CD4-positive, alpha-beta memory T cell (primary cell): Measurements from ENCODE around the gene CLCN1. TPM values are rescaled to one million over a fixed set of nuclear protein-coding genes. Genes with fewer than 3 reads are reported as not detected.

Experiments used
- CTCF ChIA-PET: fragments of 350-600 bp; sonication (Branson Sonifier 250); formaldehyde crosslinking; loops from one replicate; lab custom pipeline; 2021; ENCODE audit warnings: inconsistent platforms; ENCODE audit not compliant: partially characterized antibody; lab: Charles Lee
- POLR2A ChIA-PET: fragments of 350-600 bp; sonication (Branson Sonifier 250); formaldehyde crosslinking; loops from one replicate; lab custom pipeline; 2021; ENCODE audit not compliant: partially characterized antibody; lab: Charles Lee
- DNase-seq, 5 donors: peaks; one replicate each; pipeline versions ENCODE4 v3.0.0 to v3.0.0-alpha.2; 2020 to 2022; ENCODE audit warnings: mixed read lengths in 1 of 5
- H3K27ac ChIP-seq: one replicate; pipeline ENCODE4 v1.7.0; 2013; ENCODE audit warnings: low read depth, low read length
- H3K27me3 ChIP-seq: 2 replicates; pipeline ENCODE4 v1.7.0; 2013; ENCODE audit warnings: mild to moderate bottlenecking, low read length, moderate library complexity; ENCODE audit not compliant: insufficient read depth
- H3K36me3 ChIP-seq: 2 replicates; pipeline ENCODE4 v1.7.0; 2013; ENCODE audit warnings: mild to moderate bottlenecking, low read length, moderate library complexity; ENCODE audit not compliant: insufficient read depth
- H3K4me1 ChIP-seq: 2 replicates; pipeline ENCODE4 v1.7.0; 2013; ENCODE audit warnings: mild to moderate bottlenecking, low read length, moderate library complexity; ENCODE audit not compliant: insufficient read depth
- H3K4me3 ChIP-seq, 2 donors: one replicate each; pipeline ENCODE4 v1.7.0; 2013; ENCODE audit warnings: low read length in 2 of 2, mild to moderate bottlenecking in 1 of 2
- H3K9me3 ChIP-seq, 2 donors: one replicate each; pipeline ENCODE4 v1.7.0; 2013; ENCODE audit warnings: low read length in 2 of 2, control low read depth in 1 of 2; ENCODE audit not compliant: control insufficient read depth in 1 of 2
- H3K27ac Mint-ChIP-seq, 7 donors: one replicate each; pipeline ENCODE4 v1.8.0; 2020 to 2021; ENCODE audit warnings: mixed read lengths in 7 of 7, mild to moderate bottlenecking in 6 of 7, inconsistent platforms in 3 of 7, moderate library complexity in 3 of 7
- H3K27me3 Mint-ChIP-seq, 2 donors: one replicate each; pipeline ENCODE4 v1.8.0; 2020 to 2021; ENCODE audit warnings: mixed read lengths in 2 of 2
- H3K36me3 Mint-ChIP-seq, 2 donors: one replicate each; pipeline ENCODE4 v1.8.0; 2020 to 2021; ENCODE audit warnings: mixed read lengths in 2 of 2, inconsistent platforms in 1 of 2, mild to moderate bottlenecking in 1 of 2
- H3K4me1 Mint-ChIP-seq, 4 donors: one replicate each; pipeline ENCODE4 v1.8.0; 2020 to 2021; ENCODE audit warnings: mixed read lengths in 4 of 4, mild to moderate bottlenecking in 1 of 4
- H3K4me3 Mint-ChIP-seq, 8 donors: one replicate each; pipeline ENCODE4 v1.8.0; 2020 to 2021; ENCODE audit warnings: mixed read lengths in 8 of 8, mild to moderate bottlenecking in 7 of 8, moderate library complexity in 6 of 8, inconsistent platforms in 3 of 8
- H3K9me3 Mint-ChIP-seq, 8 donors: one replicate each; pipeline ENCODE4 v1.8.0; 2020 to 2021; ENCODE audit warnings: mixed read lengths in 8 of 8, mild to moderate bottlenecking in 5 of 8, inconsistent platforms in 3 of 8, moderate library complexity in 1 of 8
- intact Hi-C: fragments of 100-400 bp; cut with micrococcal nuclease; formaldehyde crosslinking; loops from one replicate; pipeline ENCODE4 v1.15.1; 2023
- polyA plus RNA-seq, 2 donors: library from polyadenylated mRNA; unstranded; fragments of 300-500 nt; fragmentation: Illumina TruSeq; gene quantifications; one replicate each; pipeline ENCODE4 v1.2.3, GENCODE V29; 2021
- total RNA-seq, 2 experiments: library from RNA; stranded (reverse); gene quantifications; one replicate each; pipeline ENCODE4 v1.2.3, GENCODE V29; 2021

Gene CLCN1
- total and polyA plus RNA-seq, 4 experiments from 2014 or later: 0.06 TPM; not detected in 3

GRCh38 chr7:143372070-143372469 is 56.2 kb downstream of the CLCN1 start:
- H3K4me3 Mint-ChIP-seq: peak overlapping the region in 7 of 8 donors; percentile 21 to 66 (median 62)
- Histone ChIP-seq H3K4me3 (no peak overlapping the region), H3K9me3 (no peaks in the 10 kb centered on the region), H3K4me1 (peaks cover 43% of the 10 kb centered on the region), H3K36me3 (no peaks in the 10 kb centered on the region), H3K27ac (no peak overlapping the region), H3K27me3 (no peaks in the 10 kb centered on the region)
- intact Hi-C loops: loop anchor here (1.0 kb wide), 2 partner anchors 27 to 132 kb away; no protein-coding TSS in a partner anchor
- DNase-seq: peak; percentile 46 to 65 (median 55)
- CTCF ChIA-PET: interaction anchor here (0.6 to 6.7 kb wide), 23 partner anchors 8 to 368 kb away, joined by 3 to 71 read pairs (median 5); partner anchors contain the start of genes EPHA1 and FAM131B
- peak overlapping the region; percentile 65 to 90 (median 74) for H3K27ac Mint-ChIP-seq
- POLR2A ChIA-PET: interaction anchor here (0.6 to 4.6 kb wide), 12 partner anchors 9 to 132 kb away, joined by 3 to 28 read pairs (median 6); partner anchors contain the start of genes CASP2 and ZYX
- no peaks in the 10 kb centered on the region for H3K9me3 Mint-ChIP-seq
- H3K27me3 Mint-ChIP-seq: peaks cover 0 to 2% of the 10 kb centered on the region in 2 donors
- no peaks in the 10 kb centered on the region for H3K36me3 Mint-ChIP-seq
- H3K4me1 Mint-ChIP-seq: peaks cover 40 to 60% (median 50%) of the 10 kb centered on the region in 4 donors

- intact Hi-C loops: no loop called here
- H3K4me1 ChIP-seq: peaks cover 46% of the 10 kb centered on the region
- peak overlapping the region in 6 of 7 donors; percentile 36 to 99 (median 67) for H3K27ac Mint-ChIP-seq
Observed at GRCh38 chr7:143373255-143373794, 57.4 kb downstream of the CLCN1 start.

GRCh38 chr7:143374561-143374960 is 58.6 kb downstream of the CLCN1 start:
- Histone ChIP-seq H3K4me3 (no peak overlapping the region), H3K4me1 (peaks cover 58% of the 10 kb centered on the region), H3K9me3 (no peaks in the 10 kb centered on the region), H3K27ac (no peak overlapping the region), H3K36me3 (no peaks in the 10 kb centered on the region), H3K27me3 (no peaks in the 10 kb centered on the region)
- intact Hi-C loops: loop anchor here (2.0 kb wide), 2 partner anchors 14 to 124 kb away; no protein-coding TSS in a partner anchor
- DNase-seq: no peak
- ChIA-PET POLR2A (interaction anchor here (0.7 to 3.0 kb wide), 19 partner anchors 9 to 577 kb away, joined by 3 to 37 read pairs (median 6); partner anchors contain the start of genes CASP2, EPHA1 and FAM131B), CTCF (interaction anchor here (1.4 to 6.7 kb wide), 7 partner anchors 14 to 134 kb away, joined by 4 to 71 read pairs (median 15); partner anchors contain the start of genes EPHA1 and GSTK1)
- H3K9me3 Mint-ChIP-seq: peaks cover 0 to 2% (median 0%) of the 10 kb centered on the region in 8 donors
- H3K27ac Mint-ChIP-seq: peak overlapping the region; percentile 76 to 99 (median 88)
- H3K27me3 Mint-ChIP-seq: no peaks in the 10 kb centered on the region
- peaks cover 0 to 4% of the 10 kb centered on the region in 2 donors for H3K36me3 Mint-ChIP-seq
- H3K4me1 Mint-ChIP-seq: peaks cover 53 to 81% (median 67%) of the 10 kb centered on the region in 4 donors
- peak overlapping the region in 3 of 8 donors; percentile 12 to 73 (median 18) for H3K4me3 Mint-ChIP-seq

More at GRCh38 chr7:143373255-143373794, 57.4 kb downstream of the CLCN1 start:
- Mint-ChIP-seq H3K4me3 (peak overlapping the region in 1 of 8 donors; percentile 39), H3K36me3 (no peaks in the 10 kb centered on the region), H3K27me3 (no peaks in the 10 kb centered on the region), H3K9me3 (no peaks in the 10 kb centered on the region), H3K4me1 (peaks cover 44 to 69% (median 56%) of the 10 kb centered on the region in 4 donors)
- Histone ChIP-seq H3K9me3 (no peaks in the 10 kb centered on the region), H3K4me3 (no peak overlapping the region), H3K27ac (no peak overlapping the region), H3K36me3 (no peaks in the 10 kb centered on the region), H3K27me3 (no peaks in the 10 kb centered on the region)
- DNase-seq: no peak
- CTCF ChIA-PET: interaction anchor here (0.8 to 6.7 kb wide), 10 partner anchors 11 to 133 kb away, joined by 3 to 71 read pairs (median 8); partner anchors contain the start of gene EPHA1
- POLR2A ChIA-PET: interaction anchor here (0.8 to 4.6 kb wide), 3 partner anchors 8 to 43 kb away, joined by 3 to 28 read pairs (median 7); partner anchors contain the start of gene ZYX

- DNase-seq: peak; percentile 45 to 79 (median 51)
- Histone ChIP-seq H3K9me3 (no peaks in the 10 kb centered on the region), H3K36me3 (no peaks in the 10 kb centered on the region), H3K27me3 (no peaks in the 10 kb centered on the region), H3K4me3 (peak overlapping the region in 1 of 2 donors; percentile 20), H3K4me1 (peaks cover 64% of the 10 kb centered on the region), H3K27ac (peak overlapping the region; percentile 62)
- intact Hi-C loops: loop anchor here (1.0 to 2.0 kb wide), 3 partner anchors 13 to 125 kb away; partner anchors contain the start of gene FAM131B
- Mint-ChIP-seq H3K4me1 (peaks cover 55 to 90% (median 71%) of the 10 kb centered on the region in 4 donors), H3K9me3 (peaks cover 0 to 2% (median 0%) of the 10 kb centered on the region in 8 donors), H3K27ac (peak overlapping the region; percentile 86 to 99 (median 89)), H3K4me3 (peak overlapping the region in 7 of 8 donors; percentile 12 to 73 (median 47)), H3K27me3 (no peaks in the 10 kb centered on the region), H3K36me3 (peaks cover 0 to 10% of the 10 kb centered on the region in 2 donors)
- ChIA-PET CTCF (interaction anchor here (0.6 to 6.7 kb wide), 16 partner anchors 9 to 135 kb away, joined by 3 to 71 read pairs (median 5); partner anchors contain the start of genes EPHA1 and GSTK1), POLR2A (interaction anchor here (0.6 to 3.0 kb wide), 28 partner anchors 9 to 578 kb away, joined by 3 to 37 read pairs (median 4); partner anchors contain the start of genes CASP2, EPHA1, FAM131B and GSTK1)
Observed at GRCh38 chr7:143375298-143376034, 59.6 kb downstream of the CLCN1 start.

- DNase-seq: no peak
- Histone ChIP-seq H3K27me3 (no peaks in the 10 kb centered on the region), H3K4me3 (no peak overlapping the region), H3K9me3 (no peaks in the 10 kb centered on the region), H3K27ac (peak overlapping the region; percentile 62), H3K4me1 (peaks cover 64% of the 10 kb centered on the region), H3K36me3 (no peaks in the 10 kb centered on the region)
- intact Hi-C loops: no loop called here
- Mint-ChIP-seq H3K27me3 (no peaks in the 10 kb centered on the region), H3K9me3 (peaks cover 0 to 2% (median 0%) of the 10 kb centered on the region in 8 donors), H3K4me1 (peaks cover 52 to 82% (median 67%) of the 10 kb centered on the region in 4 donors), H3K27ac (peak overlapping the region; percentile 48 to 99 (median 88)), H3K4me3 (peak overlapping the region in 2 of 8 donors; percentile 55 to 65), H3K36me3 (peaks cover 0 to 10% of the 10 kb centered on the region in 2 donors)
- CTCF ChIA-PET: interaction anchor here (1.1 to 6.7 kb wide), 9 partner anchors 8 to 136 kb away, joined by 4 to 71 read pairs (median 11); partner anchors contain the start of gene EPHA1
- POLR2A ChIA-PET: interaction anchor here (1.1 to 3.0 kb wide), 11 partner anchors 11 to 136 kb away, joined by 3 to 37 read pairs (median 9); partner anchors contain the start of genes CASP2, EPHA1, FAM131B and GSTK1
Observed at GRCh38 chr7:143376396-143376795, 60.5 kb downstream of the CLCN1 start.

- no peaks in the 10 kb centered on the region for H3K27me3 Mint-ChIP-seq
- ChIA-PET POLR2A (interaction anchor here (0.7 to 9.3 kb wide), 30 partner anchors 9 to 917 kb away, joined by 3 to 215 read pairs (median 5); partner anchors contain the start of genes CASP2, EPHA1, FAM131B and GSTK1), CTCF (interaction anchor here (0.7 to 7.9 kb wide), 34 partner anchors 8 to 754 kb away, joined by 3 to 129 read pairs (median 4); partner anchors contain the start of genes EPHA1 and GSTK1)
- Histone ChIP-seq H3K4me3 (peak overlapping the region; percentile 72 to 97), H3K4me1 (peaks cover 70% of the 10 kb centered on the region), H3K9me3 (no peaks in the 10 kb centered on the region), H3K36me3 (peaks cover 9% of the 10 kb centered on the region), H3K27me3 (no peaks in the 10 kb centered on the region), H3K27ac (peak overlapping the region; percentile 91)
- H3K4me1 Mint-ChIP-seq: peaks cover 43 to 53% (median 49%) of the 10 kb centered on the region in 4 donors
- peak overlapping the region; percentile 92 to 99 (median 96) for H3K27ac Mint-ChIP-seq
- H3K36me3 Mint-ChIP-seq: peaks cover 0 to 13% of the 10 kb centered on the region in 2 donors
- intact Hi-C loops: loop anchor here (1.0 to 5.0 kb wide), 6 partner anchors 17 to 577 kb away; partner anchors contain the start of genes CASP2, EPHA1 and FAM131B
- peaks cover 0 to 2% (median 0%) of the 10 kb centered on the region in 8 donors for H3K9me3 Mint-ChIP-seq
- no peak for DNase-seq
- H3K4me3 Mint-ChIP-seq: peak overlapping the region; percentile 91 to 95 (median 92)
Observed at GRCh38 chr7:143379611-143380259, 63.8 kb downstream of the CLCN1 start.
